PC-3 (cell line): ENCODE results near the gene SAE1. TPM values are rescaled to one million over a fixed set of nuclear protein-coding genes. Genes with fewer than 3 reads are reported as not detected.
A peak's percentile ranks its signal among the peaks of the same experiment; 100 is the strongest.

Experiments
- ATAC-seq: fragments of 200-7000 bp; cut with Tn5 transposase; 2 replicates; pipeline ENCODE4 v1.9.1; 2020; ENCODE audit warnings: mild to moderate bottlenecking, moderate library complexity
- BruUV-seq: library from RNA; stranded (reverse); fragments of 400-500 nt; replicated peaks from 2 replicates; lab custom pipeline; 2021; lab: Mats Ljungman, UMichigan
- CTCF ChIA-PET: fragments of 300-600 bp; sonication (Branson Sonifier 250); formaldehyde crosslinking; loops from one replicate; lab custom pipeline; 2022; ENCODE audit warnings: antibody characterized with exemption; lab: Charles Lee
- POLR2A ChIA-PET: fragments of 300-600 bp; sonication (Branson Sonifier 250); formaldehyde crosslinking; loops from one replicate; lab custom pipeline; 2022; ENCODE audit warnings: antibody characterized with exemption; ENCODE audit not compliant: unreplicated experiment; lab: Charles Lee
- DNase-seq: peaks from one replicate; pipeline ENCODE4 v3.0.0-alpha.2; 2015
- H2AFZ ChIP-seq: fragments of 300-600 bp; sonication (generic); 2 replicates; pipeline ENCODE4 v1.6.0; 2016; ENCODE audit warnings: antibody characterized with exemption, low read length
- H3F3A ChIP-seq: fragments of 300-600 bp; sonication (generic); one replicate; pipeline ENCODE4 v1.6.0; 2017; ENCODE audit warnings: antibody characterized with exemption, low read length, control low read depth, mild to moderate bottlenecking; ENCODE audit not compliant: unreplicated experiment
- H3K27ac ChIP-seq: fragments of 300-600 bp; sonication (generic); 2 replicates; pipeline ENCODE4 v1.5.1; 2016; ENCODE audit warnings: mild to moderate bottlenecking, low read length
- H3K27me3 ChIP-seq: fragments of 300-600 bp; sonication (generic); 2 replicates; pipeline ENCODE4 v1.6.1; 2016; ENCODE audit warnings: low read length, mixed read lengths
- H3K36me3 ChIP-seq: fragments of 300-600 bp; sonication (generic); 2 replicates; pipeline ENCODE4 v1.6.1; 2016; ENCODE audit warnings: low read depth, mixed run types, low read length, mixed read lengths
- H3K4me1 ChIP-seq: fragments of 300-600 bp; sonication (generic); 2 replicates; pipeline ENCODE4 v1.5.1; 2016; ENCODE audit warnings: low read length; ENCODE audit not compliant: insufficient read depth
- H3K4me2 ChIP-seq: fragments of 300-600 bp; sonication (generic); 2 replicates; pipeline ENCODE4 v1.6.0; 2016; ENCODE audit warnings: low read length
- H3K4me3 ChIP-seq: fragments of 300-600 bp; sonication (generic); 2 replicates; pipeline ENCODE4 v1.5.1; 2016; ENCODE audit warnings: mild to moderate bottlenecking, low read length, mixed read lengths
- H3K79me2 ChIP-seq: fragments of 300-600 bp; sonication (generic); 2 replicates; pipeline ENCODE4 v1.6.1; 2017; ENCODE audit warnings: low read length, mixed read lengths
- H3K9ac ChIP-seq: fragments of 300-600 bp; sonication (generic); 2 replicates; pipeline ENCODE4 v1.6.0; 2016; ENCODE audit warnings: mild to moderate bottlenecking, low read length
- H3K9me2 ChIP-seq: fragments of 300-600 bp; sonication (generic); replicated peaks from 2 replicates; pipeline ENCODE4 v1.6.1; 2016; ENCODE audit warnings: mixed run types, low read length, mixed read lengths
- H3K9me3 ChIP-seq: fragments of 300-600 bp; sonication (generic); 2 replicates; pipeline ENCODE4 v1.6.1; 2016; ENCODE audit warnings: low read length, mixed read lengths
- H4K20me1 ChIP-seq: fragments of 300-600 bp; sonication (generic); 2 replicates; pipeline ENCODE4 v1.6.1; 2016; ENCODE audit warnings: low read length, mixed read lengths
- CTCF ChIP-seq: fragments of 300-600 bp; sonication (generic); conservative IDR thresholded peaks from 2 replicates; pipeline ENCODE4 v1.5.1; 2017; ENCODE audit warnings: antibody characterized with exemption, low read depth, mild to moderate bottlenecking, low read length
- EZH2 ChIP-seq: fragments of 300-600 bp; sonication (generic); IDR thresholded peaks from one replicate; pipeline ENCODE4 v1.6.1; 2017; ENCODE audit warnings: antibody characterized with exemption, mild to moderate bottlenecking, low read length; ENCODE audit not compliant: unreplicated experiment
- EZH2phosphoT487 ChIP-seq: fragments of 300-600 bp; sonication (generic); IDR thresholded peaks from 2 replicates; pipeline ENCODE4 v1.6.1; 2018; ENCODE audit warnings: mild to moderate bottlenecking, antibody characterized with exemption, low read length, borderline replicate concordance
- intact Hi-C: fragments of 100-400 bp; cut with micrococcal nuclease; formaldehyde crosslinking; loops from 2 replicates; pipeline ENCODE4 v1.9.0; 2023
- total RNA-seq: library from RNA; depleted of rRNA; stranded (reverse); fragments of >200 nt; gene quantifications from 2 replicates; pipeline ENCODE4 v1.2.3, GENCODE V29; 2014

SAE1 gene
- total RNA-seq, 1 experiment from 2014 or later: 99.7 TPM

GRCh38 chr19:47228937-47229675, 98.5 kb downstream of the SAE1 start:
- BruUV-seq: no TSS peak
- Histone ChIP-seq H3K4me2 (peak overlapping the region; percentile 97), H3K9me2 (no peaks in the 10 kb centered on the region), H3K9me3 (no peaks in the 10 kb centered on the region), H3K36me3 (no peaks in the 10 kb centered on the region), H3K4me1 (peaks cover 40% of the 10 kb centered on the region), H3K27ac (no peak overlapping the region), H3K79me2 (no peaks in the 10 kb centered on the region), H4K20me1 (no peaks in the 10 kb centered on the region), H3K9ac (no peak overlapping the region), H2AFZ (no peak overlapping the region), H3F3A (no peaks in the 10 kb centered on the region), H3K4me3 (peak overlapping the region; percentile 76; the same call in 1 of the 2 replicates), H3K27me3 (no peaks in the 10 kb centered on the region)
- ChIA-PET CTCF (no interaction called here), POLR2A (no interaction called here)
- ATAC-seq (no peak), DNase-seq (no peak)
- intact Hi-C loops: no loop called here
- TF ChIP-seq CTCF (no peak), EZH2 (no peak), EZH2phosphoT487 (no peak)

DNA sequence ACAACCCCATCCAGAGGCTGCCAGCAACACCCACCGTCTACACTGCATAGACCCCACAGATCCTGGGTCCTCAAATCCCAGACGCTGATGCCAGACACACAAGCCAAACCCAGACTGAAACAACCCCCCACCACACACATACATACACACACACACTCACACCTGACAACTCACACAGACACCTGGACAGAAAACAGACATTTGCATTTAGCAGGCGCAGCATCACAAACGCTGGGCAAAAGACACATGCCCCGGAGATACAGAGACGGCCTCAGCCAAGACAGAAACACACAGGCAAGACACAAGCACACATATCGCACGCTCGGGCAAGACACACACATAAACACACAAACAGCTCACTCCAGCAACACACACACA, 99.0 kb downstream of the SAE1 start:
- Histone ChIP-seq H4K20me1 (no peaks in the 10 kb centered on the region), H3K4me1 (peaks cover 40% of the 10 kb centered on the region), H3K27ac (no peak overlapping the region), H3K9ac (no peak overlapping the region), H3F3A (no peaks in the 10 kb centered on the region), H3K4me2 (peak overlapping the region; percentile 97), H3K79me2 (no peaks in the 10 kb centered on the region), H2AFZ (peak overlapping the region; percentile 57; the same call in 1 of the 2 replicates), H3K4me3 (peak overlapping the region; percentile 76), H3K27me3 (no peaks in the 10 kb centered on the region), H3K9me3 (no peaks in the 10 kb centered on the region), H3K36me3 (no peaks in the 10 kb centered on the region), H3K9me2 (no peaks in the 10 kb centered on the region)
- CTCF ChIA-PET: no interaction called here
- intact Hi-C loops: no loop called here
- peak; percentile 22 for DNase-seq
- BruUV-seq: TSS peak; percentile 60
- no peak for TF ChIP-seq CTCF
- no peak for TF ChIP-seq EZH2phosphoT487
- no peak for TF ChIP-seq EZH2
- POLR2A ChIA-PET: no interaction called here
- no peak for ATAC-seq
